Fibroblast of lung (primary cell): ENCODE data around the gene GJD3.

Experiments used
- CTCF ChIP-seq, 2 donors: IDR thresholded peaks in 1 of 2; conservative IDR thresholded peaks in 1 of 2; 1 replicate in 1 of 2; 2 replicates in 1 of 2; pipeline ENCODE4 v1.5.1; 2011 to 2012; ENCODE audit warnings: low read length in 2 of 2, control low read depth in 1 of 2, inconsistent platforms in 1 of 2, low read depth in 1 of 2, mild to moderate bottlenecking in 1 of 2
- EZH2 ChIP-seq: IDR thresholded peaks from 2 replicates; pipeline ENCODE4 v1.5.1; 2012; ENCODE audit warnings: low read length, control low read depth, mild to moderate bottlenecking; ENCODE audit errors: missing control alignments

GRCh38 chr17:40411821-40412220, 47.3 kb upstream of the GJD3 start:
- TF ChIP-seq EZH2, result no peak
- no peak for TF ChIP-seq CTCF (conservative IDR thresholded peaks at IDR 0.05 in 1 of 2, IDR thresholded peaks at IDR 0.05 in 1 of 2; ENCODE audit: low read depth in 1 of 2, low read length in 2 of 2)
